ENCODE measurements around the gene ERICH3. TPM values are rescaled to one million over a fixed set of nuclear protein-coding genes. Genes with fewer than 3 reads are reported as not detected.

ERICH3 gene
- total RNA-seq, 1 experiment from 2014 or later, result not detected

DNA sequence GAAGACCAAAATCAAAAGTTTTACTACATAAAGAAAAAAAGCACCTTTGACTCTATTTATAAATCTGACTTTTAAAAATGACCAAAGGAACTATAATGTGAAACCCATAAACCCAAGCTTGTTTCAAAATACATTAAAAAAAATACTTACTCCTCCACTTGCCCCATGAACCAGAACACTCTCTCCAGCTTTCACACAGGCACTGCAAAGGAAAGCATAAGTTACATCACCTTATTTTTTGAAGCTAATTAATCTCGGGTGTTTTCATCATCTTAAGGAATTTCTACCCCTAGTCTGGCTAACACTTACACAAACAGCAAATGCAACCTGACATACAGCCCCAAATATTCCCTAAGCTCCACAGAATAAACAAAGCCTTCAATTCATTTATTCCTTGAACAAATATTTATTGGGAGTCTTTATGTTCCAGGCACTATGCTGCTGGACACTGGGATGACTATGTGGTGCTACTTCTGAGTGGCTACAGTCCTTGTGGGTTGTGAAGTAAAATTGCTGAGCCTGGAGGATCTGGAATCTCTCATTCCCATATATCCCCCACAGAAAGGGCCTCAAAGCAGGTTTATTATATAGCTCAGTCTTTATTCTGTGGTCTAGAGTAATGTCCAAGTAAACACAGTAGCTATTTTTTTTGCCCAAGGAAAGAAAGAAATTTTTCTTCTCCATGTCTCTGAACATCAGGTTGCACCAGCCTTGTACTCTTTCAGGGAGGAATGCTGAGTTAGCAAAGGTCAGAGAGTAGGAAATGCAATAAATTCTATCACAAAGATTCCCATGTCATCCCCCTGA lies 41.0 kb upstream of the ERICH3 start:
- Mint-ChIP-seq H3K4me1 (ENCODE audit: low read depth, unreplicated experiment) (no peaks in the 10 kb centered on the region), H3K27me3 (ENCODE audit: insufficient read depth, unreplicated experiment) (no peaks in the 10 kb centered on the region), H3K36me3 (ENCODE audit: insufficient read depth, unreplicated experiment) (peaks cover 12% of the 10 kb centered on the region), H3K4me3 (ENCODE audit: unreplicated experiment) (no peak overlapping the region), H3K9me3 (ENCODE audit: unreplicated experiment) (no peaks in the 10 kb centered on the region), H3K27ac (ENCODE audit: unreplicated experiment) (no peak overlapping the region)
- no peak overlapping the region for H3K4me3 ChIP-seq (ENCODE audit: low read depth, low read length)
- no peaks in the 10 kb centered on the region; the same call in 1 of the 2 replicates for H3K36me3 ChIP-seq (ENCODE audit: control insufficient read depth, insufficient read depth, low read length)
- intact Hi-C loops (cut with micrococcal nuclease; ENCODE audit: unreplicated experiment), result no loop called here
- POLR2A ChIA-PET, result no interaction called here
- H3K27me3 ChIP-seq (replicated peaks; ENCODE audit: control insufficient read depth, insufficient read depth, low read length), result no peaks in the 10 kb centered on the region
- no peaks in the 10 kb centered on the region; the same call in 1 of the 2 replicates for H3K4me1 ChIP-seq
- no peak for DNase-seq
- CTCF ChIA-PET, result no interaction called here
- BruUV-seq (replicated peaks), result no TSS peak
- TF ChIP-seq, protein P1, sequence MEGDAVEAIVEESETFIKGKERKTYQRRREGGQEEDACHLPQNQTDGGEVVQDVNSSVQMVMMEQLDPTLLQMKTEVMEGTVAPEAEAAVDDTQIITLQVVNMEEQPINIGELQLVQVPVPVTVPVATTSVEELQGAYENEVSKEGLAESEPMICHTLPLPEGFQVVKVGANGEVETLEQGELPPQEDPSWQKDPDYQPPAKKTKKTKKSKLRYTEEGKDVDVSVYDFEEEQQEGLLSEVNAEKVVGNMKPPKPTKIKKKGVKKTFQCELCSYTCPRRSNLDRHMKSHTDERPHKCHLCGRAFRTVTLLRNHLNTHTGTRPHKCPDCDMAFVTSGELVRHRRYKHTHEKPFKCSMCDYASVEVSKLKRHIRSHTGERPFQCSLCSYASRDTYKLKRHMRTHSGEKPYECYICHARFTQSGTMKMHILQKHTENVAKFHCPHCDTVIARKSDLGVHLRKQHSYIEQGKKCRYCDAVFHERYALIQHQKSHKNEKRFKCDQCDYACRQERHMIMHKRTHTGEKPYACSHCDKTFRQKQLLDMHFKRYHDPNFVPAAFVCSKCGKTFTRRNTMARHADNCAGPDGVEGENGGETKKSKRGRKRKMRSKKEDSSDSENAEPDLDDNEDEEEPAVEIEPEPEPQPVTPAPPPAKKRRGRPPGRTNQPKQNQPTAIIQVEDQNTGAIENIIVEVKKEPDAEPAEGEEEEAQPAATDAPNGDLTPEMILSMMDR (IDR thresholded peaks at IDR 0.05; ENCODE audit: insufficient read depth in 1 of 2, low read depth in 1 of 2, low read length in 1 of 2, severe bottlenecking in 1 of 2, unreplicated experiment in 1 of 2), result no peak
- H3K9me3 ChIP-seq, result no peaks in the 10 kb centered on the region

GRCh38 chr1:74713849-74714248 lies 40.3 kb upstream of the ERICH3 start:
- no TSS peak for BruUV-seq (replicated peaks)
- H3K27me3 Mint-ChIP-seq (ENCODE audit: insufficient read depth, unreplicated experiment), result no peaks in the 10 kb centered on the region
- H3K4me3 Mint-ChIP-seq (ENCODE audit: unreplicated experiment), result no peak overlapping the region
- ChIA-PET CTCF (no interaction called here), POLR2A (interaction anchor here (0.7 kb wide), 1 partner anchor 16 kb away, joined by 3 read pairs; no protein-coding TSS in a partner anchor)
- intact Hi-C loops (cut with micrococcal nuclease; ENCODE audit: unreplicated experiment), result loop anchor here (1.0 kb wide), 1 partner anchor 19 kb away; the partner anchor contains the start of genes CRYZ and TYW3
- H3K4me3 ChIP-seq (ENCODE audit: low read depth, low read length), result no peak overlapping the region
- H3K4me1 Mint-ChIP-seq (ENCODE audit: low read depth, unreplicated experiment), result no peaks in the 10 kb centered on the region
- no peaks in the 10 kb centered on the region; the same call in 1 of the 2 replicates for H3K36me3 ChIP-seq (ENCODE audit: control insufficient read depth, insufficient read depth, low read length)
- H3K27ac Mint-ChIP-seq (ENCODE audit: unreplicated experiment), result no peak overlapping the region
- DNase-seq, result no peak
- H3K27me3 ChIP-seq (replicated peaks; ENCODE audit: control insufficient read depth, insufficient read depth, low read length), result no peaks in the 10 kb centered on the region
- no peaks in the 10 kb centered on the region; the same call in 1 of the 2 replicates for H3K4me1 ChIP-seq
- no peaks in the 10 kb centered on the region for H3K9me3 Mint-ChIP-seq (ENCODE audit: unreplicated experiment)
- H3K36me3 Mint-ChIP-seq (ENCODE audit: insufficient read depth, unreplicated experiment), result peaks cover 19% of the 10 kb centered on the region
- H3K9me3 ChIP-seq, result no peaks in the 10 kb centered on the region
- TF ChIP-seq, protein P1 (IDR thresholded peaks at IDR 0.05; ENCODE audit: insufficient read depth in 1 of 2, low read depth in 1 of 2, low read length in 1 of 2, severe bottlenecking in 1 of 2, unreplicated experiment in 1 of 2), result no peak

DNA sequence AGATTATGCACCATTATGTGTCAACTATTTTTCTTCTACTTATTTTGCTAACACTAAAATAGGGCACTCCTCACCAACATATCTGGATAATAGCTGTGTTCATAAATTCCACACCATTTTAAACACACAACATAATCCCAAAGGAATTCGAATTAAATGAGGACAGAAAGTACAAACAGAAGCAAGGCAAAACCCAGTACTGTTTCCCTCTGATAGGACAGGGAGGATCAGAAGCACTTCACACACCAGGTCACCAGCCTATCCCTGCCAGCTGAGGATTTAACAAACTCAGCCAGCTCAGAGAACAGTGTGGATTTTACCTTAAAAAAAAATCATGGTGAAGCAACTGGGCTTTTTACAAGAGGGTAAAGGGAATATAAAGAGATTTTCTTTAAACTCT lies 39.3 kb upstream of the ERICH3 start:
- TF ChIP-seq, protein P1 (IDR thresholded peaks at IDR 0.05; ENCODE audit: insufficient read depth in 1 of 2, low read depth in 1 of 2, low read length in 1 of 2, severe bottlenecking in 1 of 2, unreplicated experiment in 1 of 2), result no peak
- no peaks in the 10 kb centered on the region for H3K4me1 Mint-ChIP-seq (ENCODE audit: low read depth, unreplicated experiment)
- Histone ChIP-seq H3K9me3 (no peaks in the 10 kb centered on the region), H3K36me3 (ENCODE audit: control insufficient read depth, insufficient read depth, low read length) (no peaks in the 10 kb centered on the region; the same call in 1 of the 2 replicates), H3K4me1 (no peaks in the 10 kb centered on the region; the same call in 1 of the 2 replicates), H3K4me3 (ENCODE audit: low read depth, low read length) (no peak overlapping the region), H3K27me3 (replicated peaks; ENCODE audit: control insufficient read depth, insufficient read depth, low read length) (no peaks in the 10 kb centered on the region)
- H3K36me3 Mint-ChIP-seq (ENCODE audit: insufficient read depth, unreplicated experiment), result peaks cover 22% of the 10 kb centered on the region
- no peak overlapping the region for H3K4me3 Mint-ChIP-seq (ENCODE audit: unreplicated experiment)
- no TSS peak for BruUV-seq (replicated peaks)
- no peak overlapping the region for H3K27ac Mint-ChIP-seq (ENCODE audit: unreplicated experiment)
- no peaks in the 10 kb centered on the region for H3K9me3 Mint-ChIP-seq (ENCODE audit: unreplicated experiment)
- intact Hi-C loops (cut with micrococcal nuclease; ENCODE audit: unreplicated experiment), result loop anchor here (1.0 kb wide), 1 partner anchor 20 kb away; the partner anchor contains the start of genes CRYZ and TYW3
- ChIA-PET CTCF (interaction anchor here (1.3 kb wide), 1 partner anchor 20 kb away, joined by 6 read pairs; the partner anchor contains the start of genes CRYZ and TYW3), POLR2A (interaction anchor here (0.7 to 1.2 kb wide), 2 partner anchors 19 to 20 kb away, joined by 4 to 5 read pairs; partner anchors contain the start of genes CRYZ and TYW3)
- DNase-seq, result peak in 1 of 2 experiments; percentile 47
- no peaks in the 10 kb centered on the region for H3K27me3 Mint-ChIP-seq (ENCODE audit: insufficient read depth, unreplicated experiment)
